DOHH2 (cell line): ENCODE measurements around the gene EPHB2.

Experiments used
- CTCF ChIP-seq: fragments of 200-600 bp; sonication (generic); IDR thresholded peaks from one replicate; pipeline ENCODE4 v1.5.1; 2014; ENCODE audit warnings: antibody characterized with exemption, mild to moderate bottlenecking, low read depth, low read length; ENCODE audit not compliant: poor library complexity, severe bottlenecking
- EZH2phosphoT487 ChIP-seq: fragments of 200-600 bp; sonication (generic); IDR thresholded peaks from 2 replicates; pipeline ENCODE4 v1.6.1; 2017; ENCODE audit warnings: borderline replicate concordance, mild to moderate bottlenecking, antibody characterized with exemption, low read length, moderate library complexity, mixed read lengths

- TF ChIP-seq CTCF (no peak), EZH2phosphoT487 (no peak)
Measured at GRCh38 chr1:22790232-22791008, 79.8 kb downstream of the EPHB2 start.
